HG03135 (cell line): Measurements from ENCODE around the gene IL1RAPL1.

ENCODE experiments used
- ATAC-seq: cut with Tn5 transposase; IDR thresholded peaks from one replicate; pipeline ENCODE4 v1.9.1; 2021; ENCODE audit warnings: mild to moderate bottlenecking, moderate library complexity; ENCODE audit not compliant: unreplicated experiment

The IL1RAPL1 gene

GRCh38 chrX:28946846-28947245 lies 359.6 kb downstream of the IL1RAPL1 start:
- ATAC-seq: no peak

- ATAC-seq: no peak
Observed at GRCh38 chrX:28960063-28960462, 372.8 kb downstream of the IL1RAPL1 start.

- ATAC-seq: no peak
Observed at GRCh38 chrX:28966331-28966730, 379.1 kb downstream of the IL1RAPL1 start.

GRCh38 chrX:28969126-28969525 lies 381.9 kb downstream of the IL1RAPL1 start:
- no peak for ATAC-seq

DNA sequence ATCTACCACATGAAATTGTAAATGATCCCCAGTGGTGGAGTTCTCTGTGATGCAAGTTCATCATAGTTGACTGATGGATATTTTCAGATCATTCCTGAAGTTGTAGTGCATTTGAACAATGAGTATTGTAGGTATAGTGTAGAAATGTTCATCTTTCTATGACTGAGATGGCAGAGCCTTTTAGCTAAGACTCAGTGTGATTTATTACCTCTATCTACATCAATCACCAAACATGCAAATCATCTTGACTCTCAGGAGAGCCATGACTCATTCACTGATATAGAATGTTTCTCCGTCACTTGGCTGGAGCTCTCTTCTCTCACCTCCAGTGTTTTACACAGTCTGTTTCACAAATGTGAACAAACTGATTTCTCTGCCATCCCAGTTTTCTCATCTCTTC lies 392.6 kb downstream of the IL1RAPL1 start:
- ATAC-seq: no peak

GRCh38 chrX:28981952-28982351 lies 394.7 kb downstream of the IL1RAPL1 start:
- no peak for ATAC-seq

- no peak for ATAC-seq
Observed at GRCh38 chrX:28988246-28988645, 401.0 kb downstream of the IL1RAPL1 start.

DNA sequence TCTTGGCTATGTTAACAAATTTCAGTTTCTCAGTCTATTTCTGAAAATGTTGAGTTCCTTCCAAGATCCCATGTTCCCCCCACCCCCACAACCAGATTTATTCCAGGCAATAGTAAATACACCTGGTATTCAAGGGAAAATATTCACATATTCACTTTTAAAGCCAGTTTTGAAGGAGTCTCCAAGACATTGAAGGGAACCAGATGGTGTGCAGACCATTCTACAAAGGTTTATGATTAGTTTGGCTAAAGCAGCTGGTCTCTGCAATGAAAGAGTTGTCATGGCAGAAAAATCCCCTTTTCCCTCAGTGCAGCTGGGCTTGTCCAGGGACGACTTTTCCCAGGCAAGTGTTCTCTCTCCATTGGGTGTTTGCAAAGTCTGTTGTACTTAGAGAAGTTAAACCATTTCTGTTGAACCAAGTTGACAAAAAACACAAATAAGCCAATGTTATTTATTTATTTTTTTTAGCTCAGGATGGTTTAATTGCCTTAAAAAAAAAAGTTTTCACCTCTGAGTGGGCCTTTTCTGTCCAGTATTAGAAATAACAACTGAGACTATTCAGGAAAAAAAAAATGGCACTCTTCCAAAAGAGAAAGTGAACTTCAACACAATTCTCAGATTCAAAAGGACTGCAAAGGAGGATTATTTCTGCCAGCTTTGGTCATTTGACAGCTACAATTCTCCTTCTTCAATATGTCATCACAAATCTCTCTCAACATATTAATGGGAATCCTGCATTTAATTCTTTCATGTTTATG lies 410.6 kb downstream of the IL1RAPL1 start:
- ATAC-seq: no peak

GRCh38 chrX:28998609-28999135 lies 411.4 kb downstream of the IL1RAPL1 start:
- ATAC-seq: no peak

- ATAC-seq: no peak
Observed at GRCh38 chrX:29012867-29013266, 425.6 kb downstream of the IL1RAPL1 start.

DNA sequence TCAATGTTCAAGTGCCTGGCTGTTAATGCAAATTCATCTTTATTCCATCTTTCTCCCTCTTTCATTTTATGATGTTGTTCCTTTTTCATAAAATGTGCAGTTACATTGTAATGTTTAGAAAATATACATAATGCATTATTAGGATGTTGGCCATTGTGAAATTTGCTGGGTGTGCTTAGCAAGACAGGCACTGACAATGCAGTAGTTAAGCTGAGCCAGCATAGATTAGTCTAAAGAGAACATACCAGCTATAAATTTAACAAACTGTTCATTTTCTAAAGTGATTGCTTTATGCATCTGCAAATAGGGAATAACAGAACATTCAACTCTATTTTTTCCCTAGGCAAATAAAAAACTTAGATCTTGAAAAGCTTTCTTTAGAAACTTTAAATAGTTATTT lies 436.0 kb downstream of the IL1RAPL1 start:
- no peak for ATAC-seq

DNA sequence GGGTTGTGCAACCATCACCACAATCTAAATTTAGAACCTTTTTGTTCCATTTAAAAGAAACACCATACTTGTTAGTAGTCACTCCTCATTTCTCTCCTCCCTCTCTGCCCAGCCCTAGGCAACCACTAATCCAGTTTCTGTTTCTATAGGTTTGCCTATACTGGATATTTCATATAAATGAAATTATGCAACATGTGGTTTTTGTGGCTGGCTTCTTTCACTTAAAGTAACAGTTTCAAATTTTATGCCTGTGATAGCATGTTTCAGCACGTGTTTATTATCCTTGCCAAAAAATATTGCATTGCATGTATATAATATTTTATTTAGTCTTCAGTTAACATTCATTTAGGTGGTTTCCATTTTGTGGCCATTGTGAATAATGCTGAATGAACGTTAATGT lies 437.6 kb downstream of the IL1RAPL1 start:
- ATAC-seq: no peak

DNA sequence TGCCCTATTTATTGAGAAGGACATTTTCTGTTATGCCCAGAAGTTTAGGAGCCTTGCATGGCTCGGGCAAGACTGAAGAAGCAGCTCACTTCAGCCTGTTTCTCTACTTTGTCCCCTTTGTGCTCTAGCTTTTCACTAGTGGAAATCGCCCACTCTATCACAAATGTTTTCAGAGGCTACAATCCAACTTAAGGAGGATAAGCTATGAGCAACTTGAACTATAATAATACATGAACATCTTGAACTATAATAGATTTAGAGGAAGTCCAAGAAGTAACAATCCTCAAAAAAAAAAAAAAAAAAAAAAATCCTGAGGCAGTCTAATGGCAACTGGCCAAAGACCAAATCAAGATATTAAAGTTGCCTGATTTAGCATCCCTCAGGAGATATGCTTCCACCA lies 452.3 kb downstream of the IL1RAPL1 start:
- no peak for ATAC-seq

- no peak for ATAC-seq
Observed at GRCh38 chrX:29040160-29040559, 452.9 kb downstream of the IL1RAPL1 start.

DNA sequence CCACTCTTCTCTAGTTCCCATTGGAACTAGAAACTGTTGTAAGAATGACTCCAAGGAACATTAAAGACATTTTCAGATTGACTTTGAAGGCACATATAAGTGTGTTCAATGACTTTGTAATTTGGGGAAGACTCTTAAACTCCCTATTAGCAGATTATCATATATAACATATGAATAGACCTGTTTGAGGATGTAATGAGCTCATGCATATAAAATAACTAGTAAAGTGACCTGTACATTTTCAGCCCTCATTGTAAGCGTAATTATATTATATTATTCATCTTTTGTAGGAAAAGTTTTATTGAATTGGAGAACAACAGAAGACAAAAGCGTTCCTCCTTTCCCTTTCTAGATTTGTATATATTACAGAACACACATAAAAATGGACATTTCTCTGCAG lies 455.1 kb downstream of the IL1RAPL1 start:
- ATAC-seq: no peak

DNA sequence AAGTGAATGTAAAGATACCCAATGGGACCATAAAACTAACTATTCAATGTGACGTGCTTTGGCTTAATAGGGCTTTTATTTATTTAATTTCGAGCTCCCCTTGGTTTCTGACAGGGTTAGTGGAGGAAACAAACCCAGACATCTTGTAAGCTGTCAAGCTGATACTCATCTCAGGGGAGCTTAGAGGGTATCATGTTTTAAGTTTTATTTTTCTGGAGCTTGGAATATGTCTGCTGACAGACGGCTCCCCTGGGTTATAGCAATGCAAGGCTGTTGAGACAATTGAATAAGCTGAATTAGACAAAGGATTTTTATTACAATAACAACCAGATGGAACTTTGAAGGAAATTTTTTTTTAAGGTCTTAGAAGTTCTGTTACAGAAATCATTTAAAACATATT lies 456.5 kb downstream of the IL1RAPL1 start:
- ATAC-seq: no peak

DNA sequence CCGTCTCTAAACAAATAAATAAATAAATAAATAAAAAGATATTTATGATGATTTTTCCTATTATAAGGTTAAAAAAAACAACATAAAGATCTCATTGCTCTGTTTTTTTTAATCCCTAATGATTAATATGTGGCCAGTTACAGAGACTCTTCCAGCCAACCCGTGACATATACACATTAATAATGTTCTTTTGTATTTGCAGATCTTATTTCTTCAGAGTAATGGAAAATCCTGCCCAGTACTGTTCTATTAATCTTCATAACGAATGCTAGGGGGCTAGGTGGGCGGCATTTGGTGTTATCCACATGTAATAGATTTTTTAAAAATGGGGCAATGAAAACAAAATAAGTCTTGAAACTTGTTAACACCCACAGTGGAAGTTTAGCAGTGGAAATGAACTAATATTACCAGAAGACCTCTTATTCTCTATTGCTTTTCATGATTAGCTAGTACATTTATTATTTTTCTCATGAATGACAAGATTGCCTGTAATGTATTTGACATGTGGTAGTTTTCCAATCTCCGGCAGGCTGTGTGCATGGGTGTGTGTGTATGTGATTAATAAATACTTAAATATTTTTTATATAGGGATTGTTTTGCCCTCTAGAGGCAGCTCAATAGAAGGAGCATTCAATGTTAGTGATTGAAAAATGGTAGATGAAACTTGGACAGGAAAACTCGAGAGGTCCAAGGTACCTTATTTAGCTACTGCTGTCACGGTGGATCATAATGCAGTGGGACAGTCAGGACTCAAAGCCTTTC lies 457.4 kb downstream of the IL1RAPL1 start:
- ATAC-seq: no peak

- no peak for ATAC-seq
Observed at GRCh38 chrX:29065477-29065876, 478.2 kb downstream of the IL1RAPL1 start.

DNA sequence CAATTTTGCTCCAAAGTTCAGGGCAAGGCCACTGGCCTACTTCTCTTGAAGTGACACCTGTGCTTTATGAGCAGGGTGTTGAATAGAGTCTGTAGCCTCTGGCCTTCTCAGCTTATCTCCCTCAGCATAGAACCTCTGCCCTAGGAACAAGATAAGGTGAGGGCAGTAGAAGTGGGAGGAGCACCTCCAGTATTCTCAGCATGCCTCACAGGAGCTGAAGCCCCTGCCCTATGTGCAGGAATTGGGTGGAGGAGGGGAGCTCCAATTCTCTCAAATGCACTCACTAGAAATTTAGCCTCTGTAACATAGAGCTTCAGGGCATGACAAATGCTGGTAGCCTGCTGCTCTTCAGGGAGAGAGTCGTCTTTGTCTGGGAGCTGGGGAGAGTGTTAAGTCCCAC lies 479.3 kb downstream of the IL1RAPL1 start:
- ATAC-seq: no peak

GRCh38 chrX:29067351-29067750 lies 480.1 kb downstream of the IL1RAPL1 start:
- no peak for ATAC-seq

GRCh38 chrX:29071525-29072320 lies 484.5 kb downstream of the IL1RAPL1 start:
- no peak for ATAC-seq
